GM19035 (cell line): ENCODE results near the gene MAGI2.

Experiments used
- ATAC-seq: cut with Tn5 transposase; IDR thresholded peaks from one replicate; pipeline ENCODE4 v1.9.1; 2021; ENCODE audit not compliant: unreplicated experiment

Gene MAGI2

GRCh38 chr7:78683566-78683965, 769.9 kb downstream of the MAGI2 start:
- ATAC-seq: no peak

- ATAC-seq: no peak
Measured at GRCh38 chr7:78679112-78679876, 774.2 kb downstream of the MAGI2 start.

GRCh38 chr7:78677391-78677790, 776.1 kb downstream of the MAGI2 start:
- ATAC-seq: no peak

- ATAC-seq: no peak
Measured at GRCh38 chr7:78675511-78675910, 778.0 kb downstream of the MAGI2 start.

GRCh38 chr7:78673272-78673671, 780.2 kb downstream of the MAGI2 start:
- no peak for ATAC-seq

- ATAC-seq: no peak
Measured at GRCh38 chr7:78662939-78663338, 790.5 kb downstream of the MAGI2 start.

GRCh38 chr7:78649976-78650375, 803.5 kb downstream of the MAGI2 start:
- ATAC-seq: no peak

GRCh38 chr7:78649236-78649635, 804.2 kb downstream of the MAGI2 start:
- ATAC-seq: no peak

- no peak for ATAC-seq
Measured at GRCh38 chr7:78642751-78643150, 810.7 kb downstream of the MAGI2 start.

GRCh38 chr7:78638364-78638763, 815.1 kb downstream of the MAGI2 start:
- ATAC-seq: no peak

- ATAC-seq: no peak
Measured at GRCh38 chr7:78636727-78637126, 816.7 kb downstream of the MAGI2 start.

- no peak for ATAC-seq
Measured at GRCh38 chr7:78635026-78635793, 818.3 kb downstream of the MAGI2 start.

- ATAC-seq: no peak
Measured at GRCh38 chr7:78634093-78634492, 819.4 kb downstream of the MAGI2 start.

- no peak for ATAC-seq
Measured at GRCh38 chr7:78620920-78621319, 832.5 kb downstream of the MAGI2 start.

GRCh38 chr7:78616539-78616938, 836.9 kb downstream of the MAGI2 start:
- no peak for ATAC-seq

- no peak for ATAC-seq
Measured at GRCh38 chr7:78609281-78609680, 844.2 kb downstream of the MAGI2 start.

GRCh38 chr7:78607099-78607498, 846.4 kb downstream of the MAGI2 start:
- no peak for ATAC-seq

- no peak for ATAC-seq
Measured at GRCh38 chr7:78605119-78605518, 848.3 kb downstream of the MAGI2 start.

- no peak for ATAC-seq
Measured at GRCh38 chr7:78601728-78602127, 851.7 kb downstream of the MAGI2 start.

- ATAC-seq: no peak
Measured at GRCh38 chr7:78594156-78594555, 859.3 kb downstream of the MAGI2 start.

- ATAC-seq: no peak
Measured at GRCh38 chr7:78588393-78588792, 865.1 kb downstream of the MAGI2 start.

- ATAC-seq: no peak
Measured at GRCh38 chr7:78587443-78588044, 865.9 kb downstream of the MAGI2 start.
